ENCODE results near the gene LPCAT1.
"Not testable (repeated sequence)": the region's sequence is repeated elsewhere in the genome, so short reads cannot be mapped to it uniquely, and the experiment has no call there.

Gene LPCAT1

GRCh38 chr5:1540166-1540565 is 16.4 kb upstream of the LPCAT1 start:
- peak; percentile 45 for DNase-seq

- DNase-seq, result not testable (repeated sequence)
Measured at GRCh38 chr5:1539393-1540161, 15.8 kb upstream of the LPCAT1 start.

DNA sequence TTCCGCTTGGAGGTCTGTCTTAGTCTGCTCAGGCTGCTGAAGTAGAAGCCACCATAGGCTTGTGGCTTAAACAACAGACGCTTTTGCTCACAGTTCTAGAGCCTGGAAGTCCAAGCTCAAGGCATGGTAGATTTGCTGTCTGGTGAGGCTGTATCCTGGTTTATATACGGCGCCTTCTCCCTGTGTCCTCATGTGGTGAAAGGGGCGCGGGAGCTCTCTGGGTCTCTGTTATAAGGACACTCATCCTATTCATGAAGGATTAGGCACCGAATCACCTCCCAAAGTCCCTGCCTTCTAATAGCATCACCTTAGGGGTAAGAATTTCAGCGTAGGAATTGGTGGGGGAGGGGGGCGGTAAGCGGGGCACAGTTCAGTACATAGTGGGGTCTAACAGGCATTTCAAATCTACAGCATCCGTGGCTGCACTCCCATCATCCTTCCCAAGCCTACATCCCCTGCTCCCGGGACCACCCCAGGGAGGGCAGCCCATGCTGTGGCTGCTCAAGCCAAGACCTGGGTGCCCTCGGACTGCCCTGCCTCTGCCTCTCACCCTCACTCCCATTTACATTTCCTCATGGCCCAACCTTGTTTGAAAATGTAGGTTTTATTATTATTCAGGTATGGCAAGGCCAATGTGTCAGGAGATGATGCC is 15.1 kb upstream of the LPCAT1 start:
- no peak for DNase-seq

GRCh38 chr5:1538276-1538675 is 14.5 kb upstream of the LPCAT1 start:
- DNase-seq, result no peak

DNA sequence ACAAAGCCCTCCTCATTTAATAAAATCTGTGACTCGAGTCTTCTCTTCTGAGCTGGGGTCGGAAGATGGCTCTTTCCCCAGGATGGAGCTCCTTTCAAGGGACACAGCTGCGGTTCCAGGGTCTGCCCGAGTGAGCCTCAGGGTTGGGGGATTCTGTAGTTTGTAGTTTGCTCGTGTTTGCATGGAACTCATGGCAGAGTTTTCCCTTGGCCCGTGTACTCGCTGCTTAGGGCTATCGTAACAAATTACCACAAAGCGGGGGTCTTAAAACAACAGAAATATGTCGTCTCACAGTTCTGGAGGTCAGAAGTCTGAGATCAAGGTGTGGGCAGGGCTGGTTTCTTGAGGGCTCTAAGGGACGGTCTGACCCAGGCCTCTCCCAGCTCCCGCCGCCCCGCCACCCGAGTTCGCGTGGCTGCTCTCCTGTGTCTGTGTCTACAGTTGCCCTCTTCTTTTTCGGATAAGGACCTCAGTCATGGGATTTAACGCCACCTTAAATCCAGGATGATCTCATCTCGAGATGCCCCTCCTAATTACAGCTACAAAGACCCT is 13.9 kb upstream of the LPCAT1 start:
- DNase-seq, result no peak

GRCh38 chr5:1536871-1537602 is 13.3 kb upstream of the LPCAT1 start:
- DNase-seq, result peak; percentile 25

GRCh38 chr5:1536322-1536845 is 12.6 kb upstream of the LPCAT1 start:
- DNase-seq, result peak; percentile 86

DNA sequence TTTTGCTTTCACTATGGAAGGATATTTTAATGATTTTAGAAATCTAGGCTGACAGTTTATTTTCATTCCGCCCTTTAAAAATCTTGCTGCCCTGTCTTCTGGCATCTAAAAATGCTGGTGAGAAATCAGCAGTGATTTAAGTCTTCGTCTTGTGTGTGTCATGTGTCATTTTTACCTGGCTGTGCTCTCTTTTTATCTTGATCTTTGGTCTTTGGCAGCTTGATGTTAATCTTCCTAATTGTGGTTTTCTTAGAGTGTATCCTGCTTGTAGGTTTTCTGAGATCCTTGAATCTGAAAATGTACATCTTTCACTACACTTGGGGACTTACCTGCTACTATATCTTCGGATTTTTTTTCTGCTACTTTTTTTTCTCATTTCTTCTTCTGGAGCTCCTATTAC is 11.9 kb upstream of the LPCAT1 start:
- DNase-seq, result peak; percentile 48

DNA sequence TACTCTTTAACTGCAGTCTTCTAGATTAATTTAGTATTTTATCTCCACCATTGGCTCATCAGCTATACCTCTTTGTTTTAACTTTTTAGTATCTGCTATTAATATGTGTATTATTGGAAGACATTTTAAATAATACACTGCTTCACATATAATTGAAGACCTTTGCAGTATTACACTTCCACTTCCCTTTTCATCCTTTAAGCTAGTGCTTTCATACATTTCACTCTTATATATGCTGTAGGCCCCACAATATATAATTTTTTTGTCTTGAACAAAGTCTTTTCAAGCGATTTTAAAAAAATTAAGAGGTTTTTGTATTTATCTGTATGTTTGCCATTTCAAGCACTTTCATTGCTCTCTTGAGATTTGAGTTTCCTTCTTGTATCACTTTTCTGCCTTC is 8.6 kb upstream of the LPCAT1 start:
- no peak for DNase-seq

DNA sequence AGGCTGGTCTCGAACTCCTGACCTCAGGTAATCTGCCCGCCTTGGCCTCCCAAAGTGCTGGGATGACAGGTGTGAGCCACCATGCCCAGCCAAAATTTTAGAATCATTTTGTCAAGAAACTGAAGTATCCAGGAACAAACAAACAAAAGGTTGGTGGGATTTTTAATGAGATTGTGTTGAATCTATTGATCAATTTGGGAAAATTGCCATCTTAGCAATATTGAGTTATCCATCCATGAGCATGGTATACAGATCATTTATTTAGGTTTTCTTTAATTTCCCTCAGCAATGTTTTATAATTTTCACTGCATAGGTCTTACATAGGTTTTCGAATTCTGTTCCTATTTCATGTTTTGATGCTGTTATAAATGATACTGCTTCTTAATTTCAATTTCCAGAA is 5.7 kb upstream of the LPCAT1 start:
- no peak for DNase-seq

- no peak for DNase-seq
Measured at GRCh38 chr5:1527533-1528205, 3.9 kb upstream of the LPCAT1 start.

GRCh38 chr5:1526681-1527131 is 2.9 kb upstream of the LPCAT1 start:
- no peak for DNase-seq

- DNase-seq, result no peak
Measured at GRCh38 chr5:1526190-1526631, 2.5 kb upstream of the LPCAT1 start.

DNA sequence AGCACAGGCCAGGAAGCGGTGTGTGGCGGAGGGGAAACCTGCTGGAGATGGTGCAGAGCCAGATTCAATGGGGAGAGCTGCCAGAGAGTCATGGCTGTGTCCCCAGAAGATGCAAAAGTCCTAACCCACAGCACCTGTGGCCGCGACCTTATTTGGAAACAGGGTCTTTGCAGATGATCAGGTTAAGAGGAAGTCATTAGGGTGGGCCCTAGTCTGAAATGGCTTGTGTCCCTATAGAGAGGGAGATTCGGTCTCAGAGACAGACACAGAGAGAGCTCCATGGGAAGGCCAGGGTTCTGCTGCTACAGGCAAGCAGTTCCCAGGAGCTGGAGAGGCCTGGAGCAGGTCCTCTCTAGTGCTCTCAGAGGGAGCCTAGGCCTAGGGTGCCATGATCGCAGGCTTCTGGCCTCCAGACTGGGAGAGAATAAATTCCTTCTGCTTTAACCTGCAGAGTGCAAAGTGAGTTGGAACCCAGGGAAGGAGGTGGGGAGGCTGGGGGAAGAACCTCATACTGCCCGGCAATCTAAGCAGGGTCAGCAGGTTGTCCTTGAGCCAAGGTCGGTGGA is 1.9 kb upstream of the LPCAT1 start:
- no peak for DNase-seq

GRCh38 chr5:1524799-1525623 is 1.3 kb upstream of the LPCAT1 start:
- DNase-seq, result no peak

GRCh38 chr5:1524481-1524798 is 680 bp upstream of the LPCAT1 start:
- DNase-seq, result no peak

GRCh38 chr5:1523480-1523792 is 324 bp downstream of the LPCAT1 start:
- DNase-seq, result no peak

- no peak for DNase-seq
Measured at GRCh38 chr5:1522601-1523479, 920 bp downstream of the LPCAT1 start.

GRCh38 chr5:1521671-1522600 is 1.8 kb downstream of the LPCAT1 start:
- DNase-seq, result no peak
